HL-60 (cell line): ENCODE measurements around the gene MYO3A.

ENCODE experiments used
- CTCF ChIP-seq: IDR thresholded peaks from one replicate; pipeline ENCODE4 v1.5.1; 2011; ENCODE audit warnings: low read length, control low read depth, inconsistent platforms; ENCODE audit not compliant: insufficient read depth
- GABPA ChIP-seq: IDR thresholded peaks from 2 replicates; pipeline ENCODE4 v1.6.1; 2012; ENCODE audit warnings: low read depth
- POLR2AphosphoS5 ChIP-seq: IDR thresholded peaks from 2 replicates; pipeline ENCODE4 v1.6.1; 2012; ENCODE audit warnings: low read depth
- REST ChIP-seq: IDR thresholded peaks from 2 replicates; pipeline ENCODE4 v1.6.1; 2012; ENCODE audit warnings: low read depth; ENCODE audit not compliant: insufficient replicate concordance

GRCh38 chr10:26219676-26220075, 285.6 kb downstream of the MYO3A start:
- TF ChIP-seq CTCF, result no peak
- TF ChIP-seq REST, result no peak
- no peak for TF ChIP-seq GABPA
- TF ChIP-seq POLR2AphosphoS5, result no peak
